ENCODE results near the gene CDH19.

DNA sequence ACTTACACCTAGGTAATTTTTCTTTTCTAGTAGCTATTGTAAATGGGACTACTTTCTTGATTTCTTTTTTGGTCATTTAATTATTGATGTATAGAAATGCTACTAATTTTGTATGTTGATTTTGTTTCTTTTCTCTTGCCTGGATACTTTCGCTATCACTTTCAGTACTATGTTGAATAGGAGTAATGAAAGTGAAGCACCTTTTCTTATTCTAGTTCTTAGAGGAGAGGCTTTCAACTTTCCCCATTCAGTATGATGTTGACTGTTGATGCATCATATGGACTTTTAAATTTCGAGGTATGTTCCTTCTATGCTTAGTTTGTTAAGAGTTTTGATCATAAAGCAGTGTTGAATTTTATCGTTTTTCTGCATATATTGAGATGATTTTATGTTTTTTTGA, 142.5 kb downstream of the CDH19 start:
- TF ChIP-seq, protein P1, sequence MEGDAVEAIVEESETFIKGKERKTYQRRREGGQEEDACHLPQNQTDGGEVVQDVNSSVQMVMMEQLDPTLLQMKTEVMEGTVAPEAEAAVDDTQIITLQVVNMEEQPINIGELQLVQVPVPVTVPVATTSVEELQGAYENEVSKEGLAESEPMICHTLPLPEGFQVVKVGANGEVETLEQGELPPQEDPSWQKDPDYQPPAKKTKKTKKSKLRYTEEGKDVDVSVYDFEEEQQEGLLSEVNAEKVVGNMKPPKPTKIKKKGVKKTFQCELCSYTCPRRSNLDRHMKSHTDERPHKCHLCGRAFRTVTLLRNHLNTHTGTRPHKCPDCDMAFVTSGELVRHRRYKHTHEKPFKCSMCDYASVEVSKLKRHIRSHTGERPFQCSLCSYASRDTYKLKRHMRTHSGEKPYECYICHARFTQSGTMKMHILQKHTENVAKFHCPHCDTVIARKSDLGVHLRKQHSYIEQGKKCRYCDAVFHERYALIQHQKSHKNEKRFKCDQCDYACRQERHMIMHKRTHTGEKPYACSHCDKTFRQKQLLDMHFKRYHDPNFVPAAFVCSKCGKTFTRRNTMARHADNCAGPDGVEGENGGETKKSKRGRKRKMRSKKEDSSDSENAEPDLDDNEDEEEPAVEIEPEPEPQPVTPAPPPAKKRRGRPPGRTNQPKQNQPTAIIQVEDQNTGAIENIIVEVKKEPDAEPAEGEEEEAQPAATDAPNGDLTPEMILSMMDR (IDR thresholded peaks at IDR 0.05), result no peak
- TF ChIP-seq EP300 (IDR thresholded peaks at IDR 0.05) (no peak), POLR2A (IDR thresholded peaks at IDR 0.05) (no peak), POLR2AphosphoS5 (IDR thresholded peaks at IDR 0.05) (no peak)

All from upper lobe of left lung (tissue), 4 donors.